ENCODE measurements around the gene FNDC3B.
A peak's percentile ranks its signal among the peaks of the same experiment; 100 is the strongest.

The FNDC3B gene

DNA sequence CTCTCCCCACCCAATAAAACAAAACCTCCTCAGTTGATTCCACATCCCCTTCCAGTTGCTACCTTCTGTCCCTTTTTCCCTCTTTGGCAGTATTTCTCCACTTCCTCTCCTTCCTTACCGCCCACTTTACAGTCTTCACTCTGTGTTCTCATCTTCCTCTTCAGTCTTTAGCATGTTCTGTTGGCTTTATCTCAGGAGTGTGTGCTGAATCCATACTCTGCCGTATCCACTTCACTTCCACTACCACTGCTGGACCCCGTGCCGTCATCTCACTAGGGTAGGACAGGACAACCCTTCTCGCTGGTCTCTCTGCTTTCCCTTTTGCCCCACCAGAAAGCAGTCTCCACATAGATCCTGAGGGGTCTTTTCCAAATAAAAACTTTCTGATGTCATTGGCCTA lies 74.3 kb downstream of the FNDC3B start:
- no peak for DNase-seq (ENCODE audit: low read depth in 2 of 2)

DNA sequence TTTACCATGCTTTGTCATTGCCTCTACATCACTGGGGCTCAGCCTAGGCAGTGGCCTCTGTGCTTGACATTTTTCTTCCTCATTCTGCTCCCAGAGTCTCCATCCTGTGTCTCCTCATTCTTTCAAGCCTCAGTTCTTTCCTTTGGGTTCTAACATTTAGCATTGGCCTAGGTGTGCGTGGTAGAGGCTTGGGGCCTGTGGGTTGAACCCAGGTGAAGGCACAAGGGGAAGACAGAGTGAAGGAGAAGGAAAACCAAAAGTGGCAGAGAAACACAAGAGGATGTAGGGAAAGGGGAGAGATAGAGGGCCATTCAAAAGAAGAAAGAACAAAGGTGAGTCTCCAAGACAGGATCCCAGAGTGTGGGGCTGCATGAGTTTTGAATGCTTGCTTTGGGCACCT lies 75.7 kb downstream of the FNDC3B start:
- DNase-seq (ENCODE audit: low read depth in 2 of 2): no peak

DNA sequence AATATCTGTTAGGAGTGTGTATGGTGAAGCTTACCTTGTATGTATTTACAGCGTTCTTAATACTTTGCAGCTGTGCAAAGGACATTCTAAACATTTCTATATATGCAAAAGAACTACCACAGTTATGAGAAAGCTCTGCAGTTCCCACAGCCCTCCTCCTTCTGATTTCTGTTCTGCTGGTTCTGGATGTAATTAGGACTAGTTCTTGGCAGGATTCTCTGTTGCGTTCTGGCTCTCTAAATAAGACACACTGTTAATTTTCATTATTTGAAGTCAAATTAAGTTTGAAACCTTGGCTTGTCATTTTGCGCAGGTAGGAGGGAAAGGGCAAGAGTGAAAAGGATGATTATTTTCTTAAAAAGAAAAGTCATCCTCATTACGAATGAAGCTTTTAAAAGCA lies 76.4 kb downstream of the FNDC3B start:
- no peak for DNase-seq (ENCODE audit: low read depth in 2 of 2)

DNA sequence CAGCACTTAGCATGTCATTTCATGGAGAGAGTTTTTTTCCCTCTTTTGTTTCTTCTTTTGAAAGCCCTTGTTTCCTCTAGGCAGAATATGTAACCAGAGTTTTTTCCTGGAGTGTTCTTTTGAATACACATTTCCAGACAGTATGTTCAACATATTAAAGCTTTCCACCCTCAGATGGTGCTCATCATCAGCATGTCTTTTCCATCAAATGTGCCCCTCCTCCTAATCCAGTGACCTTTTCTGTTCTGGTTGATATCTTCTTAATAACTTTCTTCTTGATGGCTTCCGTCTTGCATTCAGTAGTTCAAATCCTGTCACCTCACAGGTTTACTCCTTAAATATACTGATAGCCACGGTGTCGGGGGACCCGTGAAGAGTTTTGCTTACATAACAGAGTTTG lies 78.6 kb downstream of the FNDC3B start:
- no peak for DNase-seq (ENCODE audit: low read depth in 2 of 2)

DNA sequence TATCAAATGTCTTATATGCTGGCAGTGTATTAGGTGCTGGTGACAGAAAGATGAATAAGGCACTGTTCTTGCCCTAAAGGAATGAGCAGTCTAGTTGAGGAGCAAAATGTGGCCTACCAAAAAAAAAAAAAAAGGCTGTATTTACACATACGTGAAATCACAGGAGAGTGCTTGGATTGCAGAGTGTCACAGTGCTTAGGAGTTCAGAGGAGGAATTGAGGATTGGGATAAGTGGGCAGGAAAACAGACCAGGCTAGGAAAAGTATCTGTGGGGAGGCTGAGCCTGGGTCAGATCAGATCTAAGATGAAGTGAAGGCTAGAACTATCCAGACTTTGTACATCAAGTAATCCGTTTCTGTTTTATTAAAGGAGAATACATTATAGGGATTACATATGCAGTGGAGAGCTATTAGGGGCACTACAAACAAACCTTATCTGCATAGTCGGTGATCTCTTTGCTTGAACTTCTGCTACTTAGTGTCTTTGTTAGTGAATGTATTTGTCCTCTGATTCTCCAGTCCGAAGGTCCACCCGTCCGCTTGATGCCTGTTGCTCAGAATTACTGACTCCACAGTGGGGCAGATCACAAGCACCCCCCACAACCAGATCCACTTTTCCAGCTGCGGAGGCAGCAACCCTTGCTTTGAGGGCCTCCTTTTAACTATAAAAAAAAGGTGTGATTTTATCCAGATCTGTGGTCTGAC lies 80.0 kb downstream of the FNDC3B start:
- no peak for DNase-seq (ENCODE audit: low read depth in 2 of 2)

DNA sequence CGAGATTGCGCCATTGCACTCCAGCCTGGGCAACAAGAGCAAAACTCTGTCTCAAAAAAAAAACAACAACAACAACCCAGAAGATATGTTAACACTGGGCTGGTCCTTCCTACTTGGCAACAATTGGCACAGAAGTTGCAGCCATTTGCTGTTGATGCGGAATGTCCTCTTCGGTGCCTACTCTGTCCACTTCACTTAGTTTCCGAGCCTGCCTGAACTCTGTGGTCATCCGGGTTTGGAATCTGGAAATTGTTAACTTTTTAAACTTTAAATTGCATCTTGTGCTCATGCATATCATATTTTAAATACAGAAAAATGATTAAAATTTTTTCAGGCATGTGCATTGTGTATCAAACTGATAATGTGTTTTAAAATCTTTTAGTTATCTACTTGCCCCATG lies 81.5 kb downstream of the FNDC3B start:
- DNase-seq (ENCODE audit: low read depth in 2 of 2): no peak

DNA sequence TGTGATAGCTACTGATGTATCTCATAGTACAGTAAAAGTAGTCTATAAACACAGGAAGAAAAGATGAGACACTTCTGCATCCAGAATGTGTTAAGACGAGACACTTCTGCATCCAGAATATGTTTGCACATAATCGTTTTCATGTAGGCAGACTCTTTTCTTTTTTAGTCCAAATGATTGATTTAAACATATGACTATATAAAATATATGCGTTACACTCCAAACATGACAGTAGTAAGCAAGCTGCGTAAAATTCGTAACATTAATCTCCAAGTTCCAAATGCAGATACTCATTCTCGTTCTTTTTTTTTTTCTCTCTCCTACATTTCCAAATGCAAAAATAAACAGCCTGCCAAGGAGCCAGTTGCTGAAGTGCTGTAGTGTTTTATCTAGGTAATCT lies 82.6 kb downstream of the FNDC3B start:
- no peak for DNase-seq (ENCODE audit: low read depth in 2 of 2)

DNA sequence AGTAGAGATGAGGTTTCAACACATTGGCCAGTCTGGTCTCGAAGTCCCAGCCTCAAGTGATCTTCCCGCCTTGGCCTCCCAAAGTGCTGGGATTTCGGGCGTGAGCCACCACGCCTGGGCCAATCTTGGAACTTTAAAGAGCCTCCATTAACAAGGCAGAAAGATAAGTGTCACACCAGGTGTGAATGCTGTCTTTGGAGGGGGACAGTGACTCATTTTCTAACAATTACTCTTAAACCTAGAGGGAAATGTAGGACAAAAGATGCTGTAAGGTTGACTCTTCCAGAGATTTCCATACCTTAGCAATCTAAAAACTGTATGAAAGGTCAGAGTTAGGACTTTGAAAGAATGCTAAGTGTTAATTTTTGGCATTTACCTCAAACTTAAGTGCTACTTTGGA lies 84.9 kb downstream of the FNDC3B start:
- no peak for DNase-seq (ENCODE audit: low read depth in 2 of 2)

DNA sequence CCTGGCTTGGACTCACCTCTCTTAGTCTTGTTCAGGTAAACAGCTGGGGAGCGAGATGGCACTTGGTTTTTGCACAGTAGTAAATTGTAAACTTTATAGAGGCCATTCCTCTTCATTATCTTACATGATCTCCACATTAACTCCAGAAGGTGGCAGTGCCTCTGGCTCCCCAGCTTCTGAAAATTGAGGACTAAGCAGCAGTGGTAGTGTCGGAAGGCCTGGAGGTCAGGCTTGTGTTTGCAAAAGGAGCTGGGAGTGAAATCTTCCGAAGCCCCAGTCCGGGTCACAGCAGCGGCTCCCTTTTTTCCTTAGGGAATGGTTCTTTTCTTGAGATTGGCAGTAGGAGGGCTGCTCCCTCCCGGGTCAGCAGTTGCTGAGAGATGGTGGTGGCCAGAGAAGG lies 85.7 kb downstream of the FNDC3B start:
- no peak for DNase-seq (ENCODE audit: low read depth in 2 of 2)

DNA sequence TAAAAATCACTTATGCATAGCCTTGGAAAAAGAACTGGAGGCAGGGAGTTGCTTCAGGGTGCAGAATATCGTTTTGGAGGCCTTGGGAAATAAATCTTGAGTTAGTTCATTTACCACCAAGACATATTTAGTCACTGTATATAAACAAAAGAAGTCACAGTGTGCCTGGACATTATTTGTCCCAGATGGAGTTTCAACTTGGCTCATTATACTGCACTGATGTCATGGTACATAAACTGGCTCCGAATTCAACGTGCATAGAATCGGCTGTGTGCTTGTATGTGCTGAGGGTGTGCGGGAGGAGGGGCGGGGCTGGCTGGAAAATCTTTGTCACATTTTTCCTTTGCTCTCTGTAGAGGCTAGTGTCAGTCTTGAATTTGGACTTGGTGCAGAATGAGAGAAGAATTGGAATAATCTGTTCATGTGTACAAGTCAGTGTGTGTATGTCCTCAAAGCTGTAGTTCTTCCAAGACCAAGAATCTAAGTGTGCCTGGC lies 86.6 kb downstream of the FNDC3B start:
- no peak for DNase-seq (ENCODE audit: low read depth in 2 of 2)

DNA sequence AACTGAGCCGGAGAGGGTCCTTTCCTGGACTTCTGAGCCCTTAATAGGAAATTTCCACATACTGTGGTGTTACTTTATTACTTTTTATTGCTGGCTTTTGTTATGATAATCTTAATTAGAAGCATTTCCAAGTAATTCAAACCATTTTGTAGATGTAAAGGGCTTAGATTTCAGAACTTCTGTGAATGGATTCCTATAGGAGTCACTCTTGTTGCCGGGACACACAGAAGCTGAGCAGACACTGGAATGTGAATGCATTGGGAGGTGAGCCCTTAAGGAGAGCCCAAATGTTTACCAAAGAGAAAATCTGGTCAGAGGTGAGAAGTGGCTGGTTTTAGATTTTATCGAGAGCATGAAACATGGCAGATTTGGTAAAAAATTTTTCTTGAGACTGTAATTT lies 87.4 kb downstream of the FNDC3B start:
- DNase-seq (ENCODE audit: low read depth in 2 of 2): no peak

DNA sequence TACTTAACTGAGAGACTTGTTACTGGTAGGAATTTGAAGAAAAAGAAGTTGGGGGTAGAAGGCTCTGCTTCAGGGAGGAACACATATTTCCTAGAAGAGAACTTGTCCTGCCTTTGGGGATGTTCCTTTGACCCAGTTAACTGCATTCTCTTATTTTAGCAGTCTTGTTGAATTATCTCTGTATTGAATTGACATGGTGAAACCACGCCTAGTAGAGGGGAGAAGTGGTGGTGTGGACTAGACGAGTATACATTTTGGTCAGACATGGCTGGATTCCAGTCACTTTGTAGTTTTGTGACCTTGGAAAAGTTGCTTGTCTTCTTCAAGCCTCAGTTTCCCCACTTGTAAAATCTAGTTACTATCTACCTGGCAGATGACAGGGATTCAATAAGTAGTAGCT lies 87.8 kb downstream of the FNDC3B start:
- DNase-seq (ENCODE audit: low read depth in 2 of 2): no peak

DNA sequence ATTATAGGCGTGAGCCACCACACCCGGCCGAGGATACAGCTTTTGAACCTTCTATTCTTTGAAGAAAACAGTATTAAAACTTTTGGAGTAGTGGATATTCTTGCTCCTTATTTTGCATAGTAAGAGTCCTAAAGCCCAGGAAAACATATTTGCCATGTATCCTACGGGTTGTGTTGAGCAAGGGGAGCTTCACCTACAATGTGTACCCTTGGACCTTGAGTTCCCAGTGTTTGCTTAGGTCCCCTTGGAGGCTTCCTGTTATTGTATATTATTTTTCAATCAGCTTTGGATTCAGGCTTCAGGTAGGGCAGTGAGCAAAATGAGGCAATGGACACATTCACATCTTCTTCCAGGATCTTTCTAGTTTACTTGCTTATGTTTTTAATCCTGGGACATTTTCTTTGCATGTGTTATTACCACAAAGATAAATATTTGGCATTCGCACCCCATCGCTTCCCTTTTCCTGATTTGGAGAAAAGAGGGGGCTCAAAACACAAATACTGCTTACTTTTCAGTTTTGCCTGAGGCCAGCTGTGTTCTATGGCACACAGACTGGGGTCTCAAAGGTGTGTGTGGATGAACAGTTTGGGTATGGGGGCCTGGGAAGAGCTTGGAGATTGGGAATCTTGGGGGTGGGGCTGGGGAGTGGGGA lies 88.7 kb downstream of the FNDC3B start:
- no peak for DNase-seq (ENCODE audit: low read depth in 2 of 2)

DNA sequence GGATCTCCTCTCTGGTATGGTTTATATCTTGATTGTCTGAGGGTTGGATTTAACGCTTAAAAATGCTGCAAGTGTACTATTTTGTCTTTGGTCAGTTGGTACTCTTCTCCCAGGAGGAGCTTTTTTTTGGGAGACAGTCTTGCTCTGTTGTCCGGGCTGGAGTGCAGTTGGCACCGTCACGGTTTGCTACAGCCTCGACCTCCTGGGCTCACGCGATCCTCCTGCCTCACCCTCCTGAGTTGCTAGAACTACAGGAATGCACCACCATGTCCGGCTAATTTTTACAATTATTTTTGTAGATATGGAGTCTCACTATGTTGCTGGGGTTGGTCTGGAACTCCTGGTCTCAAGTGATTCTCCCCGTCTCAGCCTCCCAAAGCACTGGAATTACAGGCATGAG lies 89.5 kb downstream of the FNDC3B start:
- no peak for DNase-seq (ENCODE audit: low read depth in 2 of 2)

DNA sequence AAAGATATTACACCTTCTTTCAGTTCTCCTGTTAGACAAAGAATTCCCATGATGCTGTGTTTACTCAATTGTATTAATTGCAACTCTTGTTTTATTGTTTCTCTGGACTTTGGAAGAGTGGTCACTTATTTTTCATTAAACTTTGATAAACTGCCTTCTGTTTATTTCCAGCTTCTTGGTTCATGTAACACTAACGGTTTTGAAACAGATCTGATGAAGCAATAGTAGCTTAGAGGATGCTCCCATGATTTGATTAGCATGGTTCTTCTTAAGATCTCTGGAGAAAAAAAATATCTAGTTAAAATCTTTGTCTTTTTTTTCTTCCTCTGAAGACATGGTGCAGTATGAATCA lies 90.1 kb downstream of the FNDC3B start:
- DNase-seq (ENCODE audit: low read depth in 2 of 2): no peak

DNA sequence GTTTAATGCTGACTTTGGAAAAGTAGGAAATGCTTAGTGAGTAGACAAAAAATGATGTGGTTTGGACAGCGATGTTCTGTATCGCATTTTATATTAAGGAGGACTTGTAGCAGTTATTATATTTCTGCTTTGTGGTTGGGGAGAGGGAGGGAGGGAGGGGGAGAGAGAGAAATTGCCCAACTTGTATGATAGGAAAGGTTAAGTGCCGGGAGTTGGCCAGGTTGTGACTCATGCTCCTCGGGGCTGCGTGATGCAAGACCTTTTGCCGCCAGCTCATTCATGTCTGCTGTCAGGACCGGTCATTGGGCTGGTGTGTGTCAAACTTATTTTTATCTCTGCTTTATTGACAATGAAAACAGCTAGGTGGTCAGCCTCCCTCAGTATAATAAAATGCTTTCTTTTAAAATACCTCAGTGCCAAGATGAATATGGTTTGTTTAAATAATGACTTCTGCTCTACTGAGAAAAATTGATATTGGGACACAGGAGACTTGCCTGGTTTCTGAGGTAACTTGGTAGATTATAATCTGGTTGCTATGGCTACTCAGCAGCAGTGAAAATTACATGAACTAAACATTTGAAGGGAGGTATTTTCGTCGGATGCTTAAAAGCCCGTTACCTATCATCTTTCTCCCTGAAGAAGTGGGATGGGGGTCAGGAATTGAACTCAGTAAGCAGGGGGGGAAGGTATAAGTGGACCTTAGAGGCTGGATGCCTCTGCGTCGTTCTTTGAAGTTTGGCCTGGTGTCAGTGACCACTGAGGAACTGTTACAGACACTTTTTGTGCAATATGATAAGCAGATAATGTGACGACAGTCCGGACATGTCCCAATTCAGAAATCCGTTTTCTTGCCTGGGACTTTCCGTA lies 90.7 kb downstream of the FNDC3B start:
- DNase-seq (ENCODE audit: low read depth in 2 of 2): peak in 1 of 2 donors; percentile 27

DNA sequence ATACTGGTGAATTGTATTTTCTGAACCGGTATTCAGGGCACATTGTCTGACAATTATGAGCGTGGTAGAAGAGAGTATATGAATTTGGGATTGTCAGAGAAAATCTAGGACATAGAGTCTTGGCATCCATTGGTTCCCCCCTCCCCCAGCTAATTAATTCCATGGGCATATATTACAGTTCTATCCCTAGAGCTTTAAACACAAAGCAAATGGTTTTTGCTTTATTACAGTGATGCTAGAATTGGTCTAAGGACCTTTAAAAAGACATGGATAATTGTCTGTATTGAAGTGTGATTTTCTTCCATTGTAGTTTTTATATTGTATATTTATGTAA lies 91.3 kb downstream of the FNDC3B start:
- no peak for DNase-seq (ENCODE audit: low read depth in 2 of 2)

DNA sequence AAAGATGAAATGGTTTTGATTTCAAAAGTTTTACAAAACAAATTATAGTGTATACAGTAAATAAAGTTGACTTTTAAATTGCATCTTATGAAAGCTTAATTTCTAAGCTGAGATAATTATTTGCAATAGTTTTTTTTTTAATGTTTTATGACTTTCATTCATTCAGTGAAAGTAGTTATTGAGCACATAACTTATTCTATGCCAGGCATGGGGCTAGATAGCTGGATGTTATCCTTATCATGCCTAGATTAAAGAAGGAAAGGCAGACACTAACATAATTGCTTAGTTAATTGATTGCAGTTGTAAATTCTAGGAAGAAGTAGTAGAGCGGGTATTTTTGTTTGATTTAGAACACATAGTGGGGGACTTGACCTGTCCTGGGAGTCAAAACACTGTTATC lies 92.4 kb downstream of the FNDC3B start:
- DNase-seq (ENCODE audit: low read depth in 2 of 2): no peak

DNA sequence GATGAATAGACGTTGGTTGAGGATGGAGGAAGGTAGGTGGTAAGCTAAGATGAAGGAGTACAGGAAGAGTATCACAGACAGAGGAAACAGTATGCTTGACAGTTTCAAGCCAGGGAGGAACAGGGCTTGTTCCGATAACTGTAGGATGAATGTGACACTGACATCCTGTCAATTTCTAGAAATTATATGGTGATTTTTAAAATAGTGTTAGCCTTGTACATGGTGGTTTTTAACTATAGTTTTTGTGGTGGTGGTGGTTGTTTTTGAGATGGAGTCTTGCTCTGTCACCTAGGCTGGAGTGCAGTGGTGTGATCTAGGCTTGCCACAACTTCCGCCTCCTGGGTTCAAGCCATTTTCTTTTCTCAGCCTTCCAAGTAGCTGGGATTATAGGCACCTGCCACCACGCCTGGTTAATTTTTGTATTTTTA lies 92.8 kb downstream of the FNDC3B start:
- DNase-seq (ENCODE audit: low read depth in 2 of 2): no peak

DNA sequence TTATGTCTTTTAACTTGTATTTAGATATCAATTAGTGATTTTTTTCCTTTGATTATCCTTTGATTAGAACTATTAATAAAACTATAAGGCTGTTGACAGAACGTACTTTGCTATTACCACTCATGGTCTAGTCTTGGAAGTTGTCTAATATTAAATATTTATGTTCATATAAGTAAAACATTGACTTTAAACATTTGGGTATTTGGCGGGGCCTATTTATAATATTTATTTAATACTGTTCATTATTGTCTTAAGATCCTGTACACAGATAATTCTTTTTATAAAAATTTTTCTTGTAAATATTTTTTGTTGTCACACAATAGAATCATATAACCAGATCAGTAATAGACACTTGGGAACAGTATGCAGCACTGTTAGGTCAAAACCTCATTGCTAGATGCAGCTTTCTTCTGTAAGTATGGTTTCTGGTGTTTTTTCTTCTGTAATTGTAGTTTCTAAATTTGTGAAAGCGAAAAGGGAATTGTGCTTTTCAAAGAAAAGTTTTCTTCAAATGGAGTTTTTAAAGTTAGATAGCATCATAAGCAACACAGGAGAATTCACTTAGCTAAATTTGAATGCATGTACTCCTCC lies 93.4 kb downstream of the FNDC3B start:
- DNase-seq (ENCODE audit: low read depth in 2 of 2): no peak

DNA sequence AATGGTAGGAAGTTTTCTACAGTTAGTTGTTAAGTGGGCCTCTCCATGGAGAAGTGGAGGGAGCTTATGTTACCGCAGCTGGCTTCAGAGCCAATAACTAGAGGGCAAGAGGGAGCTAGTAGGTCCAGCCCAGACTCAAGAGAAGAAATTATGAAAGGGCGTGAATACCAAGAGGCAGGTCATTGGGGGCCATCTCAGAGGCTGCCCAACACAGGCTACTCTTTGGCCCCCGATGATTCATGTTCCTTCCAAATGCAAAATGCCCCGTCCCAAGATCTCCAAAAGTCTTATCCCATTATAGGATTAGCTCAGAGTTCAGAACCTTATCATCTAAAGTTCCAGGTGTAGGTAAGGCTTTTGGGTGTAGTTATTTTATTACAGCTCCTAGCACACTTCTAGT lies 94.5 kb downstream of the FNDC3B start:
- no peak for DNase-seq (ENCODE audit: low read depth in 2 of 2)

DNA sequence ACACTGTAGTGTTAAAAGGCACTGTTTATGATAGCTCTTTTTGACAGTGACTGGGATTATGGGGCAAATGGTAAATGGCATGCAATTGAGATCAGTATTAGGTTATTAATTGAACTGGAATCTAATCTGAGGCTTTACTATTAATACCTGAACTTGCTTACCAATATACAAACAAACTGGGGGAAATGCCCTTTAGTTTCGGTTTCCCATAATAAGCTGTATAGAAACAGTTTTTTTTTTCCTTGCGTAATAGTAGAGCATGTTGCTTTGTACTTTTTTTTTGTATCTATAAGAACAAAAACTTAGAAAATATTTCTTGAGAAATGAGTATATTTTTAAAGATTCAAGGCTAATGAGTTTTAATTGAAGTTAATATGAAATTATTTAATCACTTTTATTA lies 95.0 kb downstream of the FNDC3B start:
- DNase-seq (ENCODE audit: low read depth in 2 of 2): no peak

DNA sequence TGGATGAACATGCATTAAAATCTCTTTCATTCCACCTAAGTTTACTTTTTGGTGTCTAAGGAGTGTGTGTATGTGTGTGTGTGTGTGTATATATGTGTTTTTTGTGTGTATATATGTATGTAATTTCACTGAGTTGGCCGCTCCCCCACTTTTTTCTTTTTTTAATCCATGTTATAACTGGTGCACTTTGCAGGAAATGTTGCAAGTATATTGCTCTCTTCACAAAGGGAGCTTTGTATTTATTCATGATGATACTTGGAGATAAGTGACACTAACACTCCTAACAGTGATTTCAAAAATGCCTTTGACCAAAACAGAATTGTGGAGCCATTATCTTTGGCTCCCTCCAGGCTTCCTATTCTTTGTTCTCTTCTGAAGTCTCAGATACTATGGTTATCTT lies 95.8 kb downstream of the FNDC3B start:
- no peak for DNase-seq (ENCODE audit: low read depth in 2 of 2)

All from stimulated activated CD4-positive, alpha-beta T cell treated with anti-CD3 and anti-CD28 coated beads, Interleukin-15, amount 100 ng/mL, for 48 hours (primary cell).